ENCODE measurements around the gene TAS2R46. TPM values are rescaled to one million over a fixed set of nuclear protein-coding genes. Genes with fewer than 3 reads are reported as not detected.
"Not testable (repeated sequence)": the region's sequence is repeated elsewhere in the genome, so short reads cannot be mapped to it uniquely, and the experiment has no call there.

TAS2R46 gene
- total RNA-seq, 4 donors from 2014 or later, result 0.67 to 5.8 (median 0.89) TPM; not detected in 1

DNA sequence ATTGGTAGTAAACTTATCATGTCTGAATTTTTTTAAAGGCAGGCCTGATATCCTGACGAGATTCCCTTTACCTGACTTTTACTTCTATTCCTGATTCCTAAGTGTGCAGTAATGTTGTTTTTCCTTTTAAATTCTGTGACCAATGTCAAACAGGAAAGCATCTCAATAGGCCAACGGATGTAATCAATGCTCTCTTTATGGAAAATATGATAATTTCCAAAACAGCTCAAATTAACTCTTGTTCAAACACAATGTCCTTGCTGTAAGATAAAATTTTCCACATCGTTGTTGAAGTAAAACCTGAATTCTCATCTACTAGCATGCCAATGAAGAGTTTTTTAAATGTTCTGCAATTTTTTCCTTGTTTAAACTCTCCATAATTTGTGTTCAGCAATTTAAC, 22.9 kb downstream of the TAS2R46 start:
- Histone ChIP-seq H3K4me1 (peaks cover 0 to 2% (median 0%) of the 10 kb centered on the region in 3 donors), H3K9me3 (no peaks in the 10 kb centered on the region), H3K27me3 (no peaks in the 10 kb centered on the region), H3K4me3 (no peak overlapping the region), H3K36me3 (no peaks in the 10 kb centered on the region), H3K27ac (no peak overlapping the region)
- TF ChIP-seq POLR2AphosphoS5 (IDR thresholded peaks at IDR 0.05), result no peak
- TF ChIP-seq EP300 (IDR thresholded peaks at IDR 0.05), result no peak
- TF ChIP-seq POLR2A (IDR thresholded peaks at IDR 0.05), result no peak
- TF ChIP-seq, protein P1, sequence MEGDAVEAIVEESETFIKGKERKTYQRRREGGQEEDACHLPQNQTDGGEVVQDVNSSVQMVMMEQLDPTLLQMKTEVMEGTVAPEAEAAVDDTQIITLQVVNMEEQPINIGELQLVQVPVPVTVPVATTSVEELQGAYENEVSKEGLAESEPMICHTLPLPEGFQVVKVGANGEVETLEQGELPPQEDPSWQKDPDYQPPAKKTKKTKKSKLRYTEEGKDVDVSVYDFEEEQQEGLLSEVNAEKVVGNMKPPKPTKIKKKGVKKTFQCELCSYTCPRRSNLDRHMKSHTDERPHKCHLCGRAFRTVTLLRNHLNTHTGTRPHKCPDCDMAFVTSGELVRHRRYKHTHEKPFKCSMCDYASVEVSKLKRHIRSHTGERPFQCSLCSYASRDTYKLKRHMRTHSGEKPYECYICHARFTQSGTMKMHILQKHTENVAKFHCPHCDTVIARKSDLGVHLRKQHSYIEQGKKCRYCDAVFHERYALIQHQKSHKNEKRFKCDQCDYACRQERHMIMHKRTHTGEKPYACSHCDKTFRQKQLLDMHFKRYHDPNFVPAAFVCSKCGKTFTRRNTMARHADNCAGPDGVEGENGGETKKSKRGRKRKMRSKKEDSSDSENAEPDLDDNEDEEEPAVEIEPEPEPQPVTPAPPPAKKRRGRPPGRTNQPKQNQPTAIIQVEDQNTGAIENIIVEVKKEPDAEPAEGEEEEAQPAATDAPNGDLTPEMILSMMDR (IDR thresholded peaks at IDR 0.05), result no peak
- WGBS, 2 donors (ENCODE audit: low coverage in 1 of 2), result 46 to 63% methylated on average over 3 of the region's 3 CpGs
- ATAC-seq, result no peak

DNA sequence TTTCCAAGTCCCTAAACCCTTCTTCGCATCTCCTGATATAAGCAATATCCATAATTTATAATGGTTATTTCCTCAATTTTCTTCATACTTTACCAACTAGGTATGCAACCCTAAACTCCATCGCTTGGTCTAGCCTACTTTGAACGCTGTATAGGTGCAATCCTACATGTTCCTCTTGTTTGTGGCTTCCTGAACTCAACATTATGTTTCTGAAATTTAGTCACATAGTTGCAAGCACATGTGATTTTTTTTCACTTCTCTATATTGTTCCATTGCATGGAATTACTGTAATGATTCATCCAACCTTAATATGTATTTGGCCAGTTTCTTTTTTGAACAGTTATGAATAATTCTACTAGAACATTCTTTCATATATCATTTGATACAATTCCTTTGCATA, 28.1 kb downstream of the TAS2R46 start:
- not testable (repeated sequence) for H3K4me3 ChIP-seq, H3K36me3 ChIP-seq, ATAC-seq, H3K9me3 ChIP-seq, H3K27ac ChIP-seq, H3K27me3 ChIP-seq, H3K4me1 ChIP-seq
- WGBS, 2 donors (ENCODE audit: low coverage in 1 of 2), result 92% methylated on average over 1 of the region's 3 CpGs; no CpG with 5 or more reads in 1 of the 2 donors

DNA sequence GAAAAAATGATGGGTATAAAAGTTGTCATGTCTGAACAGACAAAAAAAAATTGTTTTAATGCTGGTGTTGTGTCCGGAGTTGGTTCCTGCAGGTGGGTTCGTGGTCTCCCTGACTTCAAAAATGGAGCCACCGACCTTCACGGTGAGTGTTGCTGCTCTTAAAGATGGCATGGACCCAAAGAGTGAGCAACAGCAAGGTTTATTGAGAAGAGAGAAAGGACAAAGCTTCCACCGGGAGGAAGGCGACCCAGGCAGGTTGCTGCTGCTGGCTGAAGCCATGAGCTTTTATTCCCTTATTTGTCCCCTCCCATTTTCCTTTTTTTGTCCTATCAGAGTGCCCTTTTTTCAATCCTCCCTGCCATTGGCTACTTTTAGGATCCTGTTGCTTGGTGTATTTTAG, 30.8 kb downstream of the TAS2R46 start, which contains the start of gene TAS2R31:
Gene TAS2R31, minus strand, starts transcription at position 101 of the 400 bp plus-strand sequence. Its CDS starts 72 bp downstream, at position 29.
- H3K27ac ChIP-seq, result no peak within 1 kb of the TSS
- 99 to 100% methylated on average over 2 to 6 of the region's 6 CpGs for WGBS, 2 donors (ENCODE audit: low coverage in 1 of 2)
- no peaks in the 10 kb centered on the region for H3K4me1 ChIP-seq
- no peaks in the 10 kb centered on the region for H3K27me3 ChIP-seq
- no peaks in the 10 kb centered on the region for H3K9me3 ChIP-seq
- TF ChIP-seq POLR2A (IDR thresholded peaks at IDR 0.05) (no peak), POLR2AphosphoS5 (IDR thresholded peaks at IDR 0.05) (no peak), EP300 (IDR thresholded peaks at IDR 0.05) (no peak)
- TF ChIP-seq, protein P1 (IDR thresholded peaks at IDR 0.05), result no peak
- H3K36me3 ChIP-seq, result peaks cover 0 to 20% of the 10 kb centered on the region in 2 donors
- H3K4me3 ChIP-seq, result no peak within 1 kb of the TSS
- ATAC-seq, result no peak

DNA sequence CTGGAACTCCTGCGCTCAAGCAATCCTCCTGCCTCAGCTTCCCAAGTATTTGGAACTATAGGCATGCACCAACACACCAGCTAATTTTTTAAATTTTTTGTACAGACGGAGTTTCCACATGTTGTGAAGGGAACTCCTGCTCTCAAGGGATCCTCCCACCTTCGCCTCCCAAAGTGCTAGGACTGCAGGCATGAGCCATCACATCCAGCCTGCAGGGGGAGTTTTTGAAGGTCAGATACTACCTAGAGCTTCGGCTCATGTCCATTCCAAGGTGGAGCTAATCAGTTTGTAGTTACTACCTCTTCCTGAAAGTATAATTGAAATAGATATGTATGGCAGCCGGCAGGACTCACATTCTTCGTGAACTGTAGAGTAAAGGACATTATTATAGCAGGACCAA, 36.0 kb downstream of the TAS2R46 start:
- H3K27me3 ChIP-seq, result no peaks in the 10 kb centered on the region
- H3K4me1 ChIP-seq, result peaks cover 0 to 7% (median 0%) of the 10 kb centered on the region in 3 donors
- no peak overlapping the region for H3K27ac ChIP-seq
- TF ChIP-seq EP300 (IDR thresholded peaks at IDR 0.05) (no peak), POLR2A (IDR thresholded peaks at IDR 0.05) (no peak), POLR2AphosphoS5 (IDR thresholded peaks at IDR 0.05) (no peak)
- TF ChIP-seq, protein P1 (IDR thresholded peaks at IDR 0.05), result no peak
- no peak for ATAC-seq
- H3K4me3 ChIP-seq, result no peak overlapping the region
- WGBS, 2 donors (ENCODE audit: low coverage in 1 of 2), result 89 to 94% methylated on average over 4 to 5 of the region's 6 CpGs
- H3K9me3 ChIP-seq, result no peaks in the 10 kb centered on the region
- peaks cover 0 to 15% of the 10 kb centered on the region in 2 donors for H3K36me3 ChIP-seq

DNA sequence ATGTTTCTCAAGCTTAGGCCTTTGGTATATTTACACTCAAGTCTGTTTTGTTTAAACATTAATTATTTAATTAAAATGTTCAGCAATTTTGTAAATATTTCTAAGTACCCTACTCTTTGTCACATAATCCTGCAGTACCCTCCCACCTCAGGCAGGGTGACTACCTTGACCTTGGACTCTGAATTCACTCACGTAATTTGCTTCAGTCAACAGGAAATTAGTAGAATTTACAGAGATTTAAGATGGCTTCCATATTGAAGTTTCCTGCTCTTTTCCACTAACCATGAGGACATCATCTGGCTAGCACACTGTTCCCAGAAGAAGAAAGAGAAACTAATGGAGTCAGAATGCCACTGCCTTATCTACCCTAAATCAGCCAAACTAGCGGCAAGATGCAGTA, 38.7 kb downstream of the TAS2R46 start:
- WGBS, 2 donors (ENCODE audit: low coverage in 1 of 2), result 60 to 77% methylated on average over 2 of the region's 2 CpGs
- H3K4me3 ChIP-seq, result no peak overlapping the region

More for the DNA sequence above, 38.7 kb downstream of the TAS2R46 start:
- Histone ChIP-seq H3K4me1 (peaks cover 0 to 7% (median 0%) of the 10 kb centered on the region in 3 donors), H3K36me3 (peaks cover 0 to 15% of the 10 kb centered on the region in 2 donors), H3K9me3 (no peaks in the 10 kb centered on the region), H3K27ac (no peak overlapping the region), H3K27me3 (no peaks in the 10 kb centered on the region)
- no peak for TF ChIP-seq POLR2AphosphoS5 (IDR thresholded peaks at IDR 0.05)
- TF ChIP-seq EP300 (IDR thresholded peaks at IDR 0.05), result no peak
- TF ChIP-seq POLR2A (IDR thresholded peaks at IDR 0.05), result no peak
- TF ChIP-seq, protein P1 (IDR thresholded peaks at IDR 0.05), result no peak
- ATAC-seq, result no peak

Measured in gastroesophageal sphincter (tissue), 4 donors.